ENCODE results near the gene AGMO.

The AGMO gene

DNA sequence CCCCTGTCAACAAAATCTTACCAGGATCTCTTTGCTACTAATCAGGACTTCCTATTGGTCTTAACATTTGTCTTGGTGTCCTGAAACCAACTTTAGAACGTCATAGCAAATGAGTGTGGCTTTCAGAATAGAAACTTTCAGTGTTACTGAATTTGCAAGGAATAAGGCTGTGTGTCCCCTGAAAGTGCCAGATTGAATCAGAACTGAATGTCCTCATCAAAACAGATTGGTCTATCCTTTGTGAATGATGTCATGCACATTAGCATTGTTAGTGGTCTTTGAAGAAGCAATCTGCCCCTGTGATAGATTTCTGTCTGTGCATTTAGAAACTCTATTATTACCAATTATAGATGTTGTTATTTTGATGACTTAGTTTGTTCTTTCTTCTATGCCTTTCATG, 119.9 kb downstream of the AGMO start:
- Histone ChIP-seq H3K36me3 (ENCODE audit: insufficient read depth, low read length) (no peaks in the 10 kb centered on the region), H3K9me2 (replicated peaks; ENCODE audit: low read depth, low read length) (no peaks in the 10 kb centered on the region), H3K4me2 (ENCODE audit: low read depth, low read length, poor library complexity, severe bottlenecking) (no peak overlapping the region), H3F3A (ENCODE audit: low read depth) (no peaks in the 10 kb centered on the region), H3K9me3 (ENCODE audit: insufficient read depth, low read depth, low read length) (no peaks in the 10 kb centered on the region), H3K4me3 (ENCODE audit: low read length, poor library complexity, severe bottlenecking) (no peak overlapping the region), H3K27me3 (ENCODE audit: insufficient read depth, low read length, poor library complexity, severe bottlenecking) (no peaks in the 10 kb centered on the region), H3K9ac (ENCODE audit: low read depth, low read length, poor library complexity, severe bottlenecking) (no peak overlapping the region), H3K79me2 (ENCODE audit: insufficient read depth, low read length) (no peaks in the 10 kb centered on the region), H4K20me1 (ENCODE audit: insufficient read depth, low read length, poor library complexity, severe bottlenecking) (no peaks in the 10 kb centered on the region), H3K4me1 (ENCODE audit: insufficient read depth, low read length, poor library complexity, severe bottlenecking) (no peaks in the 10 kb centered on the region), H2AFZ (ENCODE audit: low read length) (no peak overlapping the region)
- TF ChIP-seq, protein P1, sequence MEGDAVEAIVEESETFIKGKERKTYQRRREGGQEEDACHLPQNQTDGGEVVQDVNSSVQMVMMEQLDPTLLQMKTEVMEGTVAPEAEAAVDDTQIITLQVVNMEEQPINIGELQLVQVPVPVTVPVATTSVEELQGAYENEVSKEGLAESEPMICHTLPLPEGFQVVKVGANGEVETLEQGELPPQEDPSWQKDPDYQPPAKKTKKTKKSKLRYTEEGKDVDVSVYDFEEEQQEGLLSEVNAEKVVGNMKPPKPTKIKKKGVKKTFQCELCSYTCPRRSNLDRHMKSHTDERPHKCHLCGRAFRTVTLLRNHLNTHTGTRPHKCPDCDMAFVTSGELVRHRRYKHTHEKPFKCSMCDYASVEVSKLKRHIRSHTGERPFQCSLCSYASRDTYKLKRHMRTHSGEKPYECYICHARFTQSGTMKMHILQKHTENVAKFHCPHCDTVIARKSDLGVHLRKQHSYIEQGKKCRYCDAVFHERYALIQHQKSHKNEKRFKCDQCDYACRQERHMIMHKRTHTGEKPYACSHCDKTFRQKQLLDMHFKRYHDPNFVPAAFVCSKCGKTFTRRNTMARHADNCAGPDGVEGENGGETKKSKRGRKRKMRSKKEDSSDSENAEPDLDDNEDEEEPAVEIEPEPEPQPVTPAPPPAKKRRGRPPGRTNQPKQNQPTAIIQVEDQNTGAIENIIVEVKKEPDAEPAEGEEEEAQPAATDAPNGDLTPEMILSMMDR (conservative IDR thresholded peaks at IDR 0.05; ENCODE audit: low read length) = no peak
- TF ChIP-seq EZH2phosphoT487 (IDR thresholded peaks at IDR 0.05; ENCODE audit: borderline replicate concordance) = no peak

DNA sequence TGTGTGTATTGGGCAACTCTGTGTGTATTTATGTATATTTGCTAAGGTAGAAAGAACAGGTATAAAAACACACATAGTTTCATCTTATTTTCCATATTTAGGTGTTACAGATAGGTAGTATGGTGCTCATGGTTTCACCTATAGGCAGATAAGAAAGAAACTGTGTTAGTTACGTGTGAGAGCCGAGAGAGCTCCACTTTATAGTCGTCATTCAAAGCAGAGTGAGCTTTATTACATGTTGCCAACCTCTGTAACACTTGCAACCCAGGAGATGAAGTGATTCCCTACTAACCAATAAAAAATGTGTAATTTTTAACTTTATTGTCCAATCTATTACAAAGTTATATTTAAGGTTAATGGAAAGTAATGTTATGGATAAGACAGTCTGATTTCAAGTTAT, 121.3 kb downstream of the AGMO start:
- H3F3A ChIP-seq (ENCODE audit: low read depth) = no peaks in the 10 kb centered on the region
- H3K27me3 ChIP-seq (ENCODE audit: insufficient read depth, low read length, poor library complexity, severe bottlenecking) = no peaks in the 10 kb centered on the region
- TF ChIP-seq, protein P1 (conservative IDR thresholded peaks at IDR 0.05; ENCODE audit: low read length) = no peak
- no peak for TF ChIP-seq EZH2phosphoT487 (IDR thresholded peaks at IDR 0.05; ENCODE audit: borderline replicate concordance)
- no peaks in the 10 kb centered on the region for H4K20me1 ChIP-seq (ENCODE audit: insufficient read depth, low read length, poor library complexity, severe bottlenecking)
- H3K9me2 ChIP-seq (replicated peaks; ENCODE audit: low read depth, low read length) = no peaks in the 10 kb centered on the region
- H3K4me1 ChIP-seq (ENCODE audit: insufficient read depth, low read length, poor library complexity, severe bottlenecking) = no peaks in the 10 kb centered on the region
- no peaks in the 10 kb centered on the region for H3K79me2 ChIP-seq (ENCODE audit: insufficient read depth, low read length)
- no peak overlapping the region for H3K9ac ChIP-seq (ENCODE audit: low read depth, low read length, poor library complexity, severe bottlenecking)
- no peak overlapping the region for H3K4me2 ChIP-seq (ENCODE audit: low read depth, low read length, poor library complexity, severe bottlenecking)
- no peak overlapping the region for H3K4me3 ChIP-seq (ENCODE audit: low read length, poor library complexity, severe bottlenecking)
- H3K9me3 ChIP-seq (ENCODE audit: insufficient read depth, low read depth, low read length) = no peaks in the 10 kb centered on the region
- H3K36me3 ChIP-seq (ENCODE audit: insufficient read depth, low read length) = no peaks in the 10 kb centered on the region
- no peak overlapping the region for H2AFZ ChIP-seq (ENCODE audit: low read length)

DNA sequence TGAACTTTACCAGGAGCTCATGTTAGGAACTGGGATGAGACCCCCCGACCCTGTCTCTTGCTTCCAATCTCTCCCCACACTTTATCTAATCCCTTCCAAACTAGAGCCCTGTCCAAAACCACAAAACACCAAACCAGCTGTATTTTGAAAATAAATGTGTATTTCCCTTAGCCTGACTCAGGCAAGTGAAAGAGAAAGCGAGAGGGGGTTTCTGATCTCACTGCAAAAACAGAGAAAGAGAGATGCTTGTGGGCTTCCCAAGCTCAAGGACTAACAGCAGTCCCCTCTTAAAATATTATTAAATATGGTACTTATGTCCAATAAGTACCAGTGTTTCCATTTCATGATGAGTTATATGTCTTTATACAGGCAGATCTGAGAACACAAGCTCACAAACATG, 122.0 kb downstream of the AGMO start:
- Histone ChIP-seq H3K4me2 (ENCODE audit: low read depth, low read length, poor library complexity, severe bottlenecking) (no peak overlapping the region), H3K9me3 (ENCODE audit: insufficient read depth, low read depth, low read length) (no peaks in the 10 kb centered on the region), H4K20me1 (ENCODE audit: insufficient read depth, low read length, poor library complexity, severe bottlenecking) (no peaks in the 10 kb centered on the region), H3K9ac (ENCODE audit: low read depth, low read length, poor library complexity, severe bottlenecking) (no peak overlapping the region), H3K4me1 (ENCODE audit: insufficient read depth, low read length, poor library complexity, severe bottlenecking) (no peaks in the 10 kb centered on the region), H3K4me3 (ENCODE audit: low read length, poor library complexity, severe bottlenecking) (no peak overlapping the region), H2AFZ (ENCODE audit: low read length) (no peak overlapping the region), H3K79me2 (ENCODE audit: insufficient read depth, low read length) (no peaks in the 10 kb centered on the region), H3K36me3 (ENCODE audit: insufficient read depth, low read length) (no peaks in the 10 kb centered on the region), H3K27me3 (ENCODE audit: insufficient read depth, low read length, poor library complexity, severe bottlenecking) (no peaks in the 10 kb centered on the region), H3K9me2 (replicated peaks; ENCODE audit: low read depth, low read length) (no peaks in the 10 kb centered on the region), H3F3A (ENCODE audit: low read depth) (no peaks in the 10 kb centered on the region)
- no peak for TF ChIP-seq EZH2phosphoT487 (IDR thresholded peaks at IDR 0.05; ENCODE audit: borderline replicate concordance)
- TF ChIP-seq, protein P1 (conservative IDR thresholded peaks at IDR 0.05; ENCODE audit: low read length) = no peak

All from Loucy (cell line).